SHP77 (cell line): ENCODE results near the gene ARHGEF33.

Experiments
- DNase-seq, 2 experiments: peaks; one replicate each; lab custom pipeline; 2025; lab: John Stamatoyannopoulos, UW

Gene ARHGEF33

GRCh38 chr2:39017334-39017733, 127.7 kb downstream of the ARHGEF33 start:
- no peak for DNase-seq

DNA sequence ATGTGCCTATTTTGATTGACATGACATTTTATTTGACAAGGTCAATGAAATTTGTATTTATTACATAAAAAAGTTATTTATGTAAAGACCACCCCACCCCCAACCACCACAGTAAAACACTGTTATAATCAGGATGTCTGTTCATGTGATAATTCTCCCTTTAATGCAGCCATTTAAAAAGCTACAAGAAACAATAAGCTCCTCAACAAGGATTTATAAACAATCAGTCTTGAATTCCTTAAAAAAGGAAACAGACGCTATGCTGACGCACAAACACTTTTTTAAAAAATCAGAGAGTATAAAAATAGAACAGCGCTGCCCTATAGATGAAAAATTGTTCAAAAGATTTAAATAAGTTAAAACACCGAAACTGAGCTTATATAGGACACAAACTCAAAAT, 129.0 kb downstream of the ARHGEF33 start:
- DNase-seq, result no peak

GRCh38 chr2:39020383-39020782, 130.7 kb downstream of the ARHGEF33 start:
- DNase-seq, result no peak

- no peak for DNase-seq
Observed at GRCh38 chr2:39022642-39023235, 133.1 kb downstream of the ARHGEF33 start.

DNA sequence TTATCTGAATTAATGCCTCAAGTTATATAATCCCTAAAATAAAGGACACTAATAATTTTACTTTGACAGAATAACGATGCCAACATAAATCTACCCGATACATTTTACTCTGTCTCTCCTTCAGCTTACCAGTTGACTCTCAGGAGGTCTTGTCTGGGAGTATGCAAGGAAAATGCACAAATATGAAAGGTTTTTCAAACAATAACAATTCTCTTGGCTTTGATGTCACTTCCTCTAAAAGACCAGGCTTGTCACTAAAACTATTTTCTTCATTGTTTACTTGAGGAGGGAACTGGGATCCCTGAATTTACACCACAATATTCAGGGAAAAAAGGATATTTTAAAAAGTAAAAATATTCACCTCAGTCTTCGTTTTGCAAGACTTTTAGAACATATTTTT, 134.0 kb downstream of the ARHGEF33 start:
- no peak for DNase-seq

GRCh38 chr2:39024833-39025232, 135.2 kb downstream of the ARHGEF33 start:
- DNase-seq, result no peak
